ENCODE data around the gene SLC25A24.
A peak's percentile ranks its signal among the peaks of the same experiment; 100 is the strongest.
"Not testable (repeated sequence)": the region's sequence is repeated elsewhere in the genome, so short reads cannot be mapped to it uniquely, and the experiment has no call there.

The SLC25A24 gene

GRCh38 chr1:108132367-108132766 lies 67.8 kb downstream of the SLC25A24 start:
- DNase-seq: not testable (repeated sequence)

- DNase-seq: not testable (repeated sequence)
Observed at GRCh38 chr1:108131281-108131680, 68.9 kb downstream of the SLC25A24 start.

GRCh38 chr1:108130794-108131193 lies 69.3 kb downstream of the SLC25A24 start:
- no peak for DNase-seq

- no peak for DNase-seq
Observed at GRCh38 chr1:108129999-108130398, 70.1 kb downstream of the SLC25A24 start.

- peak; percentile 54 for DNase-seq
Observed at GRCh38 chr1:108125312-108126138, 74.6 kb downstream of the SLC25A24 start.

- no peak for DNase-seq
Observed at GRCh38 chr1:108124622-108125311, 75.4 kb downstream of the SLC25A24 start.

GRCh38 chr1:108124023-108124422 lies 76.1 kb downstream of the SLC25A24 start:
- no peak for DNase-seq

- DNase-seq: no peak
Observed at GRCh38 chr1:108121358-108122143, 78.6 kb downstream of the SLC25A24 start.

- no peak for DNase-seq
Observed at GRCh38 chr1:108120163-108120562, 80.0 kb downstream of the SLC25A24 start.

GRCh38 chr1:108119500-108119899 lies 80.6 kb downstream of the SLC25A24 start:
- no peak for DNase-seq

GRCh38 chr1:108117945-108118902 lies 81.9 kb downstream of the SLC25A24 start:
- peak; percentile 45 for DNase-seq

- DNase-seq: no peak
Observed at GRCh38 chr1:108117237-108117636, 82.9 kb downstream of the SLC25A24 start.

GRCh38 chr1:108114033-108114599 lies 86.0 kb downstream of the SLC25A24 start:
- DNase-seq: no peak

- no peak for DNase-seq
Observed at GRCh38 chr1:108113496-108113895, 86.6 kb downstream of the SLC25A24 start.

- no peak for DNase-seq
Observed at GRCh38 chr1:108109295-108109973, 90.7 kb downstream of the SLC25A24 start.

GRCh38 chr1:108108119-108108518 lies 92.0 kb downstream of the SLC25A24 start:
- DNase-seq: no peak

GRCh38 chr1:108107658-108108057 lies 92.5 kb downstream of the SLC25A24 start:
- no peak for DNase-seq

GRCh38 chr1:108106775-108107174 lies 93.4 kb downstream of the SLC25A24 start:
- DNase-seq: no peak

GRCh38 chr1:108100148-108100547 lies 100.0 kb downstream of the SLC25A24 start:
- DNase-seq: no peak

GRCh38 chr1:108097018-108097417 lies 103.1 kb downstream of the SLC25A24 start:
- no peak for DNase-seq

GRCh38 chr1:108096089-108096488 lies 104.1 kb downstream of the SLC25A24 start:
- no peak for DNase-seq
